H9 (cell line): ENCODE data around the gene KCNC2. TPM values are rescaled to one million over a fixed set of nuclear protein-coding genes. Genes with fewer than 3 reads are reported as not detected.

Experiments used
- DNase-seq: peaks from one replicate; pipeline ENCODE4 v3.0.0-alpha.2; 2017
- H2AFZ ChIP-seq: one replicate; pipeline ENCODE4 v1.6.1; 2013; ENCODE audit warnings: mild to moderate bottlenecking, low read length, control low read depth, moderate library complexity
- H2AK5ac ChIP-seq: 2 replicates; pipeline ENCODE4 v1.6.1; 2013; ENCODE audit warnings: low read length, control low read depth, mixed read lengths; ENCODE audit not compliant: insufficient read length
- H2BK120ac ChIP-seq: one replicate; pipeline ENCODE4 v1.6.1; 2013; ENCODE audit warnings: low read depth, mild to moderate bottlenecking, low read length, control low read depth, inconsistent platforms; ENCODE audit not compliant: poor library complexity, severe bottlenecking
- H2BK12ac ChIP-seq: 2 replicates; pipeline ENCODE4 v1.6.1; 2013; ENCODE audit warnings: low read length, control low read depth, mixed read lengths, low read depth; ENCODE audit not compliant: insufficient read length
- H2BK15ac ChIP-seq: 2 replicates; pipeline ENCODE4 v1.6.1; 2013; ENCODE audit warnings: low read depth, low read length, control low read depth
- H2BK20ac ChIP-seq: one replicate; pipeline ENCODE4 v1.6.1; 2013; ENCODE audit warnings: low read depth, mild to moderate bottlenecking, low read length, control low read depth, inconsistent platforms; ENCODE audit not compliant: poor library complexity, severe bottlenecking
- H2BK5ac ChIP-seq: 2 replicates; pipeline ENCODE4 v1.6.1; 2013; ENCODE audit warnings: low read length, control low read depth, mixed read lengths; ENCODE audit not compliant: insufficient read length
- H3K14ac ChIP-seq: 2 replicates; pipeline ENCODE4 v1.6.1; 2013; ENCODE audit warnings: low read length, control low read depth; ENCODE audit not compliant: insufficient read depth
- H3K18ac ChIP-seq: 2 replicates; pipeline ENCODE4 v1.6.1; 2013; ENCODE audit warnings: low read depth, mild to moderate bottlenecking, mixed read lengths, low read length, control low read depth; ENCODE audit not compliant: insufficient read length
- H3K23ac ChIP-seq: 2 replicates; pipeline ENCODE4 v1.6.1; 2013; ENCODE audit warnings: low read length, control low read depth, mixed read lengths, low read depth; ENCODE audit not compliant: insufficient read length
- H3K23me2 ChIP-seq: 2 replicates; pipeline ENCODE4 v1.6.1; 2013; ENCODE audit warnings: low read depth, mild to moderate bottlenecking, mixed read lengths, low read length, control low read depth; ENCODE audit not compliant: insufficient read length, poor library complexity, severe bottlenecking
- H3K27ac ChIP-seq: 2 replicates; pipeline ENCODE4 v1.5.1; 2013; ENCODE audit warnings: low read length, control low read depth, mixed read lengths, low read depth; ENCODE audit not compliant: insufficient read length
- H3K27me3 ChIP-seq: 2 replicates; pipeline ENCODE4 v1.6.1; 2013; ENCODE audit warnings: low read length, control low read depth, inconsistent platforms; ENCODE audit not compliant: insufficient read depth
- H3K4ac ChIP-seq: 2 replicates; pipeline ENCODE4 v1.6.1; 2013; ENCODE audit warnings: low read depth, mild to moderate bottlenecking, control low read depth, inconsistent platforms, low read length, moderate library complexity
- H3K4me1 ChIP-seq: 2 replicates; pipeline ENCODE4 v1.6.1; 2013; ENCODE audit warnings: low read length, control low read depth, inconsistent platforms; ENCODE audit not compliant: insufficient read depth
- H3K4me2 ChIP-seq: 2 replicates; pipeline ENCODE4 v1.6.1; 2013; ENCODE audit warnings: low read length, control low read depth, mixed read lengths; ENCODE audit not compliant: insufficient read length, insufficient read depth
- H3K56ac ChIP-seq: 2 replicates; pipeline ENCODE4 v1.6.1; 2013; ENCODE audit warnings: low read depth, mild to moderate bottlenecking, mixed read lengths, low read length, control low read depth; ENCODE audit not compliant: insufficient read length
- H3K79me1 ChIP-seq: 2 replicates; pipeline ENCODE4 v1.6.1; 2013; ENCODE audit warnings: low read depth, mild to moderate bottlenecking, moderate library complexity, low read length, control low read depth, inconsistent platforms; ENCODE audit not compliant: insufficient read depth, poor library complexity, severe bottlenecking
- H3K79me2 ChIP-seq: 2 replicates; pipeline ENCODE4 v1.6.1; 2013; ENCODE audit warnings: low read length, control low read depth, inconsistent platforms; ENCODE audit not compliant: insufficient read depth
- H3K9ac ChIP-seq: 2 replicates; pipeline ENCODE4 v1.6.1; 2013; ENCODE audit warnings: low read length, control low read depth, mixed read lengths; ENCODE audit not compliant: insufficient read length; ENCODE audit errors: extremely low read depth
- H3K9me3 ChIP-seq: one replicate; pipeline ENCODE4 v1.6.1; 2013; ENCODE audit warnings: low read depth, low read length, inconsistent platforms; ENCODE audit not compliant: control insufficient read depth
- H3T11ph ChIP-seq: one replicate; pipeline ENCODE4 v1.6.1; 2013; ENCODE audit warnings: mild to moderate bottlenecking, low read length, control low read depth, inconsistent platforms
- H4K20me1 ChIP-seq: one replicate; pipeline ENCODE4 v1.6.1; 2013; ENCODE audit not compliant: control insufficient read depth, insufficient read length, insufficient read depth
- H4K5ac ChIP-seq: 2 replicates; pipeline ENCODE4 v1.6.1; 2013; ENCODE audit warnings: low read depth, mild to moderate bottlenecking, mixed read lengths, low read length, control low read depth; ENCODE audit not compliant: insufficient read length
- H4K8ac ChIP-seq: replicated peaks from 2 replicates; pipeline ENCODE4 v1.6.1; 2013; ENCODE audit warnings: low read length, control low read depth, mixed read lengths, low read depth; ENCODE audit not compliant: insufficient read length
- H4K91ac ChIP-seq: 2 replicates; pipeline ENCODE4 v1.6.1; 2013; ENCODE audit warnings: low read depth, mild to moderate bottlenecking, moderate library complexity, mixed read lengths, low read length, control low read depth; ENCODE audit not compliant: insufficient read length
- H3K27ac Mint-ChIP-seq, 3 experiments: 2 replicates in 2 of 3; 3 replicates in 1 of 3; pipeline ENCODE4 v1.8.0; 2020 to 2021; ENCODE audit warnings: mixed read lengths in 3 of 3, mild to moderate bottlenecking in 1 of 3, moderate library complexity in 1 of 3
- H3K27me3 Mint-ChIP-seq: 2 replicates; pipeline ENCODE4 v1.8.0; 2021; ENCODE audit warnings: low read depth, mild to moderate bottlenecking, moderate library complexity, mixed read lengths
- H3K36me3 Mint-ChIP-seq, 3 experiments: 2 replicates in 2 of 3; 3 replicates in 1 of 3; pipeline ENCODE4 v1.8.0; 2020 to 2021; ENCODE audit warnings: low read depth in 3 of 3, mixed read lengths in 3 of 3; ENCODE audit not compliant: insufficient read depth in 1 of 3
- H3K4me1 Mint-ChIP-seq, 2 experiments: 2 replicates each; pipeline ENCODE4 v1.8.0; 2020; ENCODE audit warnings: mixed read lengths in 2 of 2
- H3K4me3 Mint-ChIP-seq, 2 experiments: 2 replicates in 1 of 2; 3 replicates in 1 of 2; pipeline ENCODE4 v1.8.0; 2020 to 2021; ENCODE audit warnings: mild to moderate bottlenecking in 2 of 2, mixed read lengths in 2 of 2, moderate library complexity in 1 of 2
- H3K9me3 Mint-ChIP-seq, 2 experiments: 2 replicates in 1 of 2; 3 replicates in 1 of 2; pipeline ENCODE4 v1.8.0; 2020; ENCODE audit warnings: mild to moderate bottlenecking in 2 of 2, mixed read lengths in 2 of 2, moderate library complexity in 1 of 2
- CTCF ChIP-seq: fragments of 200-600 bp; sonication (generic); conservative IDR thresholded peaks from 3 replicates; pipeline ENCODE4 v1.8.0; 2021; ENCODE audit warnings: antibody characterized with exemption, mild to moderate bottlenecking
- WGBS: extraction: QIAGEN DNeasy Blood & Tissue Kit; methylation state at CpG from one replicate; pipeline ENCODE4 v1.1.7; 2013; ENCODE audit warnings: missing lambda C conversion rate, low lambda C conversion rate, mixed read lengths; ENCODE audit not compliant: insufficient read length; ENCODE audit errors: extremely low coverage; 5-methylcytosine and 5-hydroxymethylcytosine counted together
- total RNA-seq: library from RNA; stranded (reverse); gene quantifications from 2 replicates; pipeline ENCODE4 v1.2.1, GENCODE V29; 2021

The KCNC2 gene
- total RNA-seq, 1 experiment from 2014 or later, result not detected

- Histone ChIP-seq H4K8ac (no peak overlapping the region), H4K5ac (no peak overlapping the region), H3K4ac (no peak overlapping the region), H3K79me2 (no peaks in the 10 kb centered on the region), H3K18ac (no peak overlapping the region), H3K4me1 (no peaks in the 10 kb centered on the region), H2BK12ac (no peak overlapping the region), H2BK120ac (no peak overlapping the region), H3K23ac (no peak overlapping the region), H3K79me1 (no peaks in the 10 kb centered on the region), H2AK5ac (no peak overlapping the region), H3K27me3 (no peaks in the 10 kb centered on the region), H3K9me3 (no peaks in the 10 kb centered on the region), H3K14ac (no peak overlapping the region), H3T11ph (no peak overlapping the region), H4K20me1 (no peaks in the 10 kb centered on the region), H4K91ac (no peak overlapping the region), H2BK5ac (no peak overlapping the region), H3K4me2 (no peak overlapping the region), H3K9ac (no peak overlapping the region), H2AFZ (no peak overlapping the region), H3K56ac (no peak overlapping the region), H3K27ac (no peak overlapping the region), H3K23me2 (no peaks in the 10 kb centered on the region), H2BK15ac (no peak overlapping the region), H2BK20ac (no peak overlapping the region)
- Mint-ChIP-seq H3K27me3 (no peaks in the 10 kb centered on the region), H3K4me3 (no peak overlapping the region), H3K36me3 (no peaks in the 10 kb centered on the region), H3K27ac (no peak overlapping the region), H3K4me1 (no peaks in the 10 kb centered on the region), H3K9me3 (no peaks in the 10 kb centered on the region)
- TF ChIP-seq CTCF, result no peak
- WGBS, result no CpG with 5 or more reads among the region's 4 CpGs
- DNase-seq, result no peak
Measured at GRCh38 chr12:75041472-75041871, 168.2 kb downstream of the KCNC2 start.
